Mesothelial cell of epicardium (in vitro differentiated cells): Measurements from ENCODE around the gene TMOD2. TPM values are rescaled to one million over a fixed set of nuclear protein-coding genes. Genes with fewer than 3 reads are reported as not detected.

Experiments
- DNase-seq, 2 experiments: peaks; one replicate each; pipeline ENCODE4 v3.0.0; 2021; ENCODE audit warnings: low spot score in 2 of 2; ENCODE audit not compliant: unreplicated experiment in 2 of 2
- H3K27ac Mint-ChIP-seq: 2 replicates; pipeline ENCODE4 v1.8.0; 2021; ENCODE audit warnings: mixed read lengths
- H3K27me3 Mint-ChIP-seq: 2 replicates; pipeline ENCODE4 v1.8.0; 2021; ENCODE audit warnings: low read depth, mixed read lengths
- H3K36me3 Mint-ChIP-seq: 2 replicates; pipeline ENCODE4 v1.8.0; 2021; ENCODE audit warnings: mixed read lengths
- H3K4me1 Mint-ChIP-seq: 2 replicates; pipeline ENCODE4 v1.8.0; 2021; ENCODE audit warnings: mixed read lengths
- H3K4me3 Mint-ChIP-seq: 2 replicates; pipeline ENCODE4 v1.8.0; 2021; ENCODE audit warnings: mild to moderate bottlenecking, moderate library complexity, mixed read lengths
- H3K9me3 Mint-ChIP-seq: 2 replicates; pipeline ENCODE4 v1.8.0; 2021; ENCODE audit warnings: mixed read lengths
- total RNA-seq: library from RNA; stranded (reverse); gene quantifications from 3 replicates; pipeline ENCODE4 v1.2.1, GENCODE V29; 2021
- TF ChIP-seq, protein P1 (sequence below): fragments of 200-600 bp; sonication (generic); IDR thresholded peaks from one replicate; pipeline ENCODE4 v1.5.0; 2021; ENCODE audit warnings: antibody characterized with exemption; ENCODE audit not compliant: unreplicated experiment

Gene TMOD2
- total RNA-seq, 1 donor from 2014 or later, result 10.0 TPM

DNA sequence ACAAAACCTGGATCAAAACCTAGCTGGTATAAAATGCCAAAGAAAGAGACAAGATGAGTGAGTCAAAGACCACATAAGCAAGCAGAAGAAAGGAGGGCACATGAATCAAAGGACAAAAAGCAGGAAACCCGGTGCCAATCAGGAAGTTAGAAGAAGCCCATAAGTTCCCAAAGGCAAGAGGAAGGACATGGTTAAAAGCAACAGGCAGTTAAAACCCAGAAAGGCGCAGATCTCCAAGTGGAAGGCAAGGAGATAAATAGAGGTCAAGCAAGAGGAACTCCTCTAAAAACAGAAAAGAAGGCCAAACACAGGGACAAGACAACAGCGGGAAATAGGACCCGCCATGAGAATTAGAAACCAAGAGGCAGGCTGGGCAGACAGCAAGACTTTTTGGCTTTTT, 4.4 kb downstream of the TMOD2 start:
- Mint-ChIP-seq H3K4me3 (no peak overlapping the region), H3K36me3 (no peaks in the 10 kb centered on the region), H3K9me3 (no peaks in the 10 kb centered on the region), H3K4me1 (peaks cover 22% of the 10 kb centered on the region), H3K27me3 (peaks cover 35% of the 10 kb centered on the region), H3K27ac (no peak overlapping the region)
- TF ChIP-seq, protein P1, sequence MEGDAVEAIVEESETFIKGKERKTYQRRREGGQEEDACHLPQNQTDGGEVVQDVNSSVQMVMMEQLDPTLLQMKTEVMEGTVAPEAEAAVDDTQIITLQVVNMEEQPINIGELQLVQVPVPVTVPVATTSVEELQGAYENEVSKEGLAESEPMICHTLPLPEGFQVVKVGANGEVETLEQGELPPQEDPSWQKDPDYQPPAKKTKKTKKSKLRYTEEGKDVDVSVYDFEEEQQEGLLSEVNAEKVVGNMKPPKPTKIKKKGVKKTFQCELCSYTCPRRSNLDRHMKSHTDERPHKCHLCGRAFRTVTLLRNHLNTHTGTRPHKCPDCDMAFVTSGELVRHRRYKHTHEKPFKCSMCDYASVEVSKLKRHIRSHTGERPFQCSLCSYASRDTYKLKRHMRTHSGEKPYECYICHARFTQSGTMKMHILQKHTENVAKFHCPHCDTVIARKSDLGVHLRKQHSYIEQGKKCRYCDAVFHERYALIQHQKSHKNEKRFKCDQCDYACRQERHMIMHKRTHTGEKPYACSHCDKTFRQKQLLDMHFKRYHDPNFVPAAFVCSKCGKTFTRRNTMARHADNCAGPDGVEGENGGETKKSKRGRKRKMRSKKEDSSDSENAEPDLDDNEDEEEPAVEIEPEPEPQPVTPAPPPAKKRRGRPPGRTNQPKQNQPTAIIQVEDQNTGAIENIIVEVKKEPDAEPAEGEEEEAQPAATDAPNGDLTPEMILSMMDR, result no peak
- DNase-seq, result no peak

DNA sequence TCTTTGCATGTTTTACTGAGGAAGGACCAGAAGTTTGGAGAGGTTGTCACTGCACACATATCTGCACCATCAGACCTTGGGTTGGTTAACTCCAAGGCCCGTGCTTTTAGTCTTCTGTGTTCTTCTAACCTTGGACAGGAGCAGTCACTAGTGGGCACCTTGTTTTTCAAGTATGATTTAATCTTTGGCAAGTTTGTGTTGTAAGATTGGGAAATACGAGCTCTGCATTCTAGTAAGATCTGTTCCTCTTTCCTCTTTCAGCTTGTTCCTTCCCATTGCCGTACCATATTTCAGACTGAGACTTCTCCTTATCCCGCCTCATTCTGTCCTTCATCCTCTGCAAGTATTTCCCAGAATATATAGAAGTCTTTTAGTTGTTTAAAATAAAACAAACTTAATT, 5.1 kb downstream of the TMOD2 start:
- no peak for DNase-seq
- Mint-ChIP-seq H3K4me3 (no peak overlapping the region), H3K36me3 (no peaks in the 10 kb centered on the region), H3K9me3 (no peaks in the 10 kb centered on the region), H3K27ac (no peak overlapping the region), H3K4me1 (peaks cover 18% of the 10 kb centered on the region), H3K27me3 (peaks cover 31% of the 10 kb centered on the region)
- TF ChIP-seq, protein P1, result no peak

DNA sequence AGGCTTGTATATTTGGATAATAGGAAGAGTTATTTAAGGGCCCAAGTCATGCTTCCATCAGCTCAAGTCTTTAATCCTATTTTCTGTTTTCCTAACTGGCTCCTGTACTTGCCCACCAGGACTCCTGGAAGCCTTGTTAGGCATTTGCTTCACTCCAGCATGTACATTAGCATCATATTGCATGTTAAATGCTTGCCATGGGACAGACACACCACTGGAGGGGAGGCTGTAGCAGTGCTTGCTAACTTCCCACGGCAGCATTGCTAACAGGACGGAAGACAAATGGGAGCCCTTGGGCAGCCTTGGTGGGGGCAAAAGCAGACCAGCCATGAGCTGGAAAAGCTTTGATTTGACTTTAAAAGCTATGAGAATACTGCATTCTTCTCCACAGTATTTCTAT, 6.1 kb downstream of the TMOD2 start:
- Mint-ChIP-seq H3K4me3 (no peak overlapping the region), H3K9me3 (no peaks in the 10 kb centered on the region), H3K27ac (no peak overlapping the region), H3K4me1 (peaks cover 16% of the 10 kb centered on the region), H3K27me3 (peaks cover 25% of the 10 kb centered on the region), H3K36me3 (no peaks in the 10 kb centered on the region)
- no peak for DNase-seq
- TF ChIP-seq, protein P1, result no peak

DNA sequence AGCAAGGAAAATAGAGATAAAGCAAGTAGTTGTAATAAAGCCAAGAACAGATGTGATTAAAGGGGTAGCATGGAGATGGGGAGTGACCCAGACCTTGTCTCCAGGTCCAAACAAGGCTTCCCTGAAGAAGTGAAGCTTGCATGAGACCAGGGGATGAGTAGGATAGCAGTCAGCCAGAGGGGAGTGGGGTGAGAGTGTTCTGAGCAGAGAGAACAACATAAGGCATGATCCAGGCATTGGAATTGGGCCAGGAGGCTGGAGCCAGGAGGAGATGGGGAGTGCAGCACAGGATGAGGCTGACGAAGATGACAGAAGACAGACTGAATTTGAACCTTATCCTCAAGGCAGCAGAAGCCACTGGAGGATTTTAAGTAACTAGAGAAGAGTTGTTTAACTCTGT, 7.2 kb downstream of the TMOD2 start:
- peak in 1 of 2 experiments; percentile 51 for DNase-seq
- Mint-ChIP-seq H3K9me3 (no peaks in the 10 kb centered on the region), H3K27me3 (peaks cover 13% of the 10 kb centered on the region), H3K4me1 (peaks cover 13% of the 10 kb centered on the region), H3K27ac (no peak overlapping the region), H3K4me3 (no peak overlapping the region), H3K36me3 (no peaks in the 10 kb centered on the region)
- TF ChIP-seq, protein P1, result no peak

DNA sequence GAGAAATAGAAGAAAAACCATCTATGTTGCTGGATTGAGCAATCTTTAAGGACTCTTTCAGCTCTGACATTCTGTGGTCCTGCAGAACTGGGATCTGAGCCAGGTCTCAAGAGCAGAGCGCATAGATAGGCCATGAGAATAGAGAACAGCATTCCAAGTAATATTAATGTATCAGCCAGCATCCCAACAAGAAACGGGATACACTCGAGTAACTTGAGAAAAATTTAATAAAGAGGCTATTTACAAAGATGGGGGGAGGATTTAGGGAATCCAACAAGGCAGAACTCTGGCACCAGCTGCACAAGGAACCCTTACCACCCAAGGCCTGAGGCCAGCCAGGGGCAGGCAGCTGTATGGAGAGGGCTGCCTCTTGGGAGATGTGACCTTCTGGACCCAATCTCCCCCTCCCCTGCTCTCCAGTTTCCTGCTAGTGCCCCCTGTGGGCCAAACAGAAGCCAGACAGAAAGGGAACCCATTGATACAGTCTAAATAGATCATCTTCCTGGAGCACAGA, 8.2 kb downstream of the TMOD2 start:
- no peak for DNase-seq
- TF ChIP-seq, protein P1, result no peak
- H3K27ac Mint-ChIP-seq, result no peak overlapping the region
- no peak overlapping the region for H3K4me3 Mint-ChIP-seq
- H3K36me3 Mint-ChIP-seq, result no peaks in the 10 kb centered on the region
- H3K27me3 Mint-ChIP-seq, result peaks cover 8% of the 10 kb centered on the region
- peaks cover 13% of the 10 kb centered on the region for H3K4me1 Mint-ChIP-seq
- no peaks in the 10 kb centered on the region for H3K9me3 Mint-ChIP-seq

DNA sequence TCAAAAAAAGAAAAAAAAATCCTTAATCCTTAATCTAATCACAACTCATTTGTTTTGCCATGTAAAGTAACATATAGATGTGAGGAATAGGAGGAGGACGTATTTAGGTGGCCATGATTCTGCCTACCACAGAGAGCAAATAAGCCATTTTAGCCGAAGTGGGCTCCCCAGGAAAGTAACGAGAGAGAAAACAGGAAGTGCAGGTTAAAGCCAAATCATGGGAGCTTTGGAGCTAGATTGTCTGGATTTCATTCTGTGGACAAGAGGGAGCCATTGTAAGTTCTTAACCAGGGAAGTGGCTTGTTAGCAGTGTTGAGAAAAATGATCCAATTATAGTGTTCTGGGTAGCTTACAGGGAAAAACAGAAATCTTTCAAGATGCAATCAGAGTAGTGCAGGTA, 9.4 kb downstream of the TMOD2 start:
- H3K4me3 Mint-ChIP-seq, result no peak overlapping the region
- no peak overlapping the region for H3K27ac Mint-ChIP-seq

More for the DNA sequence above, 9.4 kb downstream of the TMOD2 start:
- no peaks in the 10 kb centered on the region for H3K36me3 Mint-ChIP-seq
- H3K9me3 Mint-ChIP-seq, result no peaks in the 10 kb centered on the region
- TF ChIP-seq, protein P1, result no peak
- H3K4me1 Mint-ChIP-seq, result peaks cover 13% of the 10 kb centered on the region
- H3K27me3 Mint-ChIP-seq, result peaks cover under 1% of the 10 kb centered on the region
- DNase-seq, result no peak
